AG04450 (cell line): ENCODE data around the gene SOBP. TPM values are rescaled to one million over a fixed set of nuclear protein-coding genes. Genes with fewer than 3 reads are reported as not detected.

ENCODE experiments used
- CTCF ChIA-PET: fragments of 300-600, 350-600 bp; formaldehyde crosslinking; extraction: SDS; loops from one replicate; lab custom pipeline; 2022; ENCODE audit warnings: antibody characterized with exemption, inconsistent platforms; lab: Charles Lee
- POLR2A ChIA-PET: fragments of 350-600 bp; formaldehyde crosslinking; extraction: SDS; loops from one replicate; lab custom pipeline; 2021; ENCODE audit warnings: antibody characterized with exemption, inconsistent platforms; lab: Yijun Ruan, JAX
- DNase-seq: peaks from one replicate; pipeline ENCODE4 v3.0.0-alpha.2; 2011; ENCODE audit warnings: low read depth, low spot score
- H3K27ac ChIP-seq: one replicate; pipeline ENCODE4 v1.5.1; 2012; ENCODE audit warnings: low read depth, low read length, control low read depth
- H3K27me3 ChIP-seq: one replicate; pipeline ENCODE4 v1.6.0; 2012; ENCODE audit warnings: low read length; ENCODE audit not compliant: control insufficient read depth, insufficient read depth
- H3K4me3 ChIP-seq: 2 replicates; pipeline ENCODE4 v1.5.1; 2011; ENCODE audit warnings: mild to moderate bottlenecking, low read depth, low read length, control low read depth
- H3K9me3 ChIP-seq: 2 replicates; pipeline ENCODE4 v1.5.1; 2012; ENCODE audit warnings: low read length; ENCODE audit not compliant: control insufficient read depth, insufficient read depth
- polyA plus RNA-seq: library from polyadenylated mRNA; depleted of rRNA; stranded (reverse); fragments of >200 nt; gene quantifications from 2 replicates; pipeline ENCODE4 v1.2.3, GENCODE V29; 2011; rRNA removed
- TF ChIP-seq, protein P1 (sequence below): IDR thresholded peaks from 2 replicates; pipeline ENCODE4 v1.5.1; 2011; ENCODE audit warnings: low read depth, low read length, control low read depth, inconsistent platforms

Gene SOBP
- polyA plus RNA-seq, 1 experiment, result 0.76 TPM

GRCh38 chr6:107706516-107707115 is 216.7 kb downstream of the SOBP start:
- CTCF ChIA-PET, result interaction anchor here (0.5 to 4.3 kb wide), 6 partner anchors 9 to 188 kb away, joined by 3 to 44 read pairs (median 4); no protein-coding TSS in a partner anchor
- POLR2A ChIA-PET, result no interaction called here

DNA sequence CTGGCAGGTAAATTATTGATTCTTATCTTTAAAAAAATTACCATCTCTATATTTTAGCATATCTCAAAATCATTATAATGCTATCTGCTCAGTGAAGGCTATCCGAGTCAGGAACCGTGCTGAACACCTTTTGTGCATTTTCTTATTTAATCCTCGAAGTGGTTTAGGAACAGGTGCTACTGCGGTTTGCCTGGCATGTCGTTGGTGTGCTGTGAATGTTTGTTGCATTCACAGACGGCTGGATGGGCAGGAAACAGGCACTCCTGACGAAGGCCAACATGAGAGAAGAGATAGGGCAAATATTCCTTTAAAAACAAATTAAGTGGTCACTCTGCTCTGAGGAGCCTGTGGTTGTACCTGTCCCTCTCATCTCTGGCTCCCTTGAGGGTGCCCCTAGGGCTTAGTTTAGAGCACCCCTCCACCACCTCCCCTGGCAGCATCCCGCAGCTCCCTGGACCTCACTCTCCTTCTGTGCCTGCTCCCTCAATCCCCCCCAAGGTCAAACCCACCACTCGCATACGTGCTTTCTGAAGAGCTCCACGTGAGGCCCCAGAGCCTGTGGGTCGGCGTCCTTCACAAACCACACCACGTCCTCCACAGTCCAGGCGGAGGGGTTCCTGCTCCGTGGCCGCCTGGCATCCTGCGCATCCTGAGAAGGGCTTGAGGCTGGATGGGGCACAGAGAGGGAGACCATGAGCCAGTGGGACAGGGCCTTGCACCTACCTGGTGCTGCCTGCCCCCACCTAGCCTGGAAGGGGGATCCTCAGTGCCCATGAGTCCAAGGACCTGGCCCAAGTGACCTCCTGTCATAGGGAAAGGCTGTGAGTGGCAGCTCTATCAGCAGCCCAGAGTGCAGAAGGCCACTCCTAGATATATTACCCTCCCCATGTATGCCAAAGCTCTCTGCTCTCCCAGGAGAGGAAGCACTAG is 217.7 kb downstream of the SOBP start:
- H3K27me3 ChIP-seq, result no peaks in the 10 kb centered on the region
- ChIA-PET POLR2A (no interaction called here), CTCF (interaction anchor here (1.3 kb wide), 1 partner anchor 32 kb away, joined by 3 read pairs; no protein-coding TSS in a partner anchor)
- H3K9me3 ChIP-seq, result no peaks in the 10 kb centered on the region
- no peak overlapping the region for H3K4me3 ChIP-seq
- no peak overlapping the region for H3K27ac ChIP-seq
- DNase-seq, result no peak
- TF ChIP-seq, protein P1, sequence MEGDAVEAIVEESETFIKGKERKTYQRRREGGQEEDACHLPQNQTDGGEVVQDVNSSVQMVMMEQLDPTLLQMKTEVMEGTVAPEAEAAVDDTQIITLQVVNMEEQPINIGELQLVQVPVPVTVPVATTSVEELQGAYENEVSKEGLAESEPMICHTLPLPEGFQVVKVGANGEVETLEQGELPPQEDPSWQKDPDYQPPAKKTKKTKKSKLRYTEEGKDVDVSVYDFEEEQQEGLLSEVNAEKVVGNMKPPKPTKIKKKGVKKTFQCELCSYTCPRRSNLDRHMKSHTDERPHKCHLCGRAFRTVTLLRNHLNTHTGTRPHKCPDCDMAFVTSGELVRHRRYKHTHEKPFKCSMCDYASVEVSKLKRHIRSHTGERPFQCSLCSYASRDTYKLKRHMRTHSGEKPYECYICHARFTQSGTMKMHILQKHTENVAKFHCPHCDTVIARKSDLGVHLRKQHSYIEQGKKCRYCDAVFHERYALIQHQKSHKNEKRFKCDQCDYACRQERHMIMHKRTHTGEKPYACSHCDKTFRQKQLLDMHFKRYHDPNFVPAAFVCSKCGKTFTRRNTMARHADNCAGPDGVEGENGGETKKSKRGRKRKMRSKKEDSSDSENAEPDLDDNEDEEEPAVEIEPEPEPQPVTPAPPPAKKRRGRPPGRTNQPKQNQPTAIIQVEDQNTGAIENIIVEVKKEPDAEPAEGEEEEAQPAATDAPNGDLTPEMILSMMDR, result no peak

More at GRCh38 chr6:107706516-107707115, 216.7 kb downstream of the SOBP start:
- H3K27ac ChIP-seq, result no peak overlapping the region
- H3K4me3 ChIP-seq, result no peak overlapping the region
- no peak for DNase-seq
- TF ChIP-seq, protein P1, result no peak
- no peaks in the 10 kb centered on the region for H3K9me3 ChIP-seq
- no peaks in the 10 kb centered on the region for H3K27me3 ChIP-seq

- Histone ChIP-seq H3K27ac (no peak overlapping the region), H3K27me3 (no peaks in the 10 kb centered on the region), H3K9me3 (no peaks in the 10 kb centered on the region), H3K4me3 (no peak overlapping the region)
- no peak for DNase-seq
- ChIA-PET CTCF (interaction anchor here (1.6 kb wide), 1 partner anchor 140 kb away, joined by 3 read pairs; no protein-coding TSS in a partner anchor), POLR2A (no interaction called here)
- TF ChIP-seq, protein P1, result no peak
These were observed 218.5 kb downstream of the SOBP start for GRCh38 chr6:107708435-107708834.

GRCh38 chr6:107709341-107709740 is 219.4 kb downstream of the SOBP start:
- CTCF ChIA-PET, result interaction anchor here (1.6 kb wide), 1 partner anchor 139 kb away, joined by 3 read pairs; no protein-coding TSS in a partner anchor
- Histone ChIP-seq H3K27ac (no peak overlapping the region), H3K4me3 (no peak overlapping the region), H3K27me3 (no peaks in the 10 kb centered on the region), H3K9me3 (no peaks in the 10 kb centered on the region)
- DNase-seq, result no peak
- POLR2A ChIA-PET, result no interaction called here
- TF ChIP-seq, protein P1, result no peak

Other genes starting within 250 kb of the SOBP start
- gene PDSS2, start 30.6 kb upstream of the SOBP start, polyA plus RNA-seq, result 17.0 and 19.1 TPM in 2 replicates